Measurements from ENCODE around the gene KCNA3.

KCNA3 gene

GRCh38 chr1:110674337-110675059 is at the start of gene KCNA3:
TSS of gene KCNA3 (minus strand) at chr1:110674940. CDS start at chr1:110674809, 131 bp downstream.
- DNase-seq (ENCODE audit: low spot score) = peak; percentile 73

- DNase-seq (ENCODE audit: low spot score) = no peak
Measured at GRCh38 chr1:110722807-110723206, 48.1 kb upstream of the KCNA3 start.

- no peak for DNase-seq (ENCODE audit: low spot score)
Measured at GRCh38 chr1:110719908-110720307, 45.2 kb upstream of the KCNA3 start.

DNA sequence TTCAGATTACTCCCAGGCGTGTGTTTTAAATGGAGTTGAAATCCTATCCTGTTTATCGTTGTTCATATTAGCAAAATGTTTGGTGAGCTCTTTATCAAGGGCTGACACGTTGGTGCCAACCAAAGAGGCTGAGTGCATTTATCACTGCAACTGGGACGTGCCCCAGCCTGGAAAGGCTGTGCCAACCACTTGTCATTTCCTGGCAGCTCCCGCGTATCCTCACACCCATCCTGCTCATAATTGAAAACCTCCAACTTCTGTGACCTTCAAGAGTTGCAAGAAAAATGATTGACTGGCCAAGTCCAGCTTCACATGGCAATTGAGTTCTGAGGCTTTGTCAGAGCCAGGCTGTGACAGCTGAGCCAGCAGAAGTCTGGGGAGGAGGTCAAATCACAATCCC is 43.7 kb upstream of the KCNA3 start:
- no peak for DNase-seq (ENCODE audit: low spot score)

GRCh38 chr1:110717179-110717578 is 42.4 kb upstream of the KCNA3 start:
- no peak for DNase-seq (ENCODE audit: low spot score)

DNA sequence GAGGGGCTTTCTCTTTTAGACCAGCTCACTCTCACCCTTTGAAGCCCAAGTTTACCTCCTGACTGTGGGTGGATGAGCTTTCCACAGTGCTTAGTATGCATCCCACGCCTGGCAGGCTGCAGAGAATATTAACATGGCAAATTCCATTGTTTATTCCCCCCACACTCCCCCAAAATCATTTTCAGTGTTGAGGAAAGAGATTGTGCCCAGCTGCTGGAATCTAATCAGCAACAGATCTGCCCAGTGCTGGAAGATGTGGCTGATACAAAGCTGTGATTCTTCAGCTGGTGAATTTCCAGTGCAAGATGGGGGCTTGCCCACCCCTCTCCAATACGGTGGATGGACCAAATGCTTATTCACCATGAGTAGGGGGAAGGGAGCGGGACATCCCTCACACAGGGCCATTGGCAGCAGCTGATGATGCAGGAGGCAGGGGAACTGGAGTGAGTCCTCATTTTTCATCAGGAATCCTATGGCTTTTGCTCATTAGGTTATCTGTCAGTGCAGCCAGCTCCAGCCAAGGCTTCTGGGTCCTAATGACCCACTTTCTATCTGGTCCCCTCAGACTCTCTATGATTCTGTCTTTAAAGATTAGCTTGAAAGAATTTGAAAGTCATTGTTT is 39.7 kb upstream of the KCNA3 start:
- no peak for DNase-seq (ENCODE audit: low spot score)

DNA sequence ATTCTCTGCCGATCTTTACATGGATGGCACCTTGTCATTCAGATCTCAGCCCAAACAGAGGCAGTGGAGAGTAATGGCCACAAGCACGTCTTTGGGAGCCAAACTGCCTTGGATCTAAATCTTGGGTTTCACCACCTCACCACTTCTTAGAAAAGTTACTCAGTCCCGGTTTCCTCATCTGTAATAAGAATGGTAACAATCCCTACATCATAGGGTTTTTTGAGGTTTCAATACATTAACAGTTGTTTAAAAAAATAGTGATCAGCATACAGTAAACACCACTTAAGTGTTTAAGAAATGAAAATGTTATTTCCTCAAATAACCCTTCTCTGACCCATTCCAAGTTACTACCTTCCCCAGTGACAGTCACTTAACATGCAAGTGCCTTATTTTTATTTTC is 38.5 kb upstream of the KCNA3 start:
- DNase-seq (ENCODE audit: low spot score) = no peak

- no peak for DNase-seq (ENCODE audit: low spot score)
Measured at GRCh38 chr1:110710314-110710713, 35.6 kb upstream of the KCNA3 start.

- no peak for DNase-seq (ENCODE audit: low spot score)
Measured at GRCh38 chr1:110708974-110709440, 34.3 kb upstream of the KCNA3 start.

GRCh38 chr1:110707232-110707631 is 32.5 kb upstream of the KCNA3 start:
- no peak for DNase-seq (ENCODE audit: low spot score)

- DNase-seq (ENCODE audit: low spot score) = no peak
Measured at GRCh38 chr1:110706621-110707020, 31.9 kb upstream of the KCNA3 start.

DNA sequence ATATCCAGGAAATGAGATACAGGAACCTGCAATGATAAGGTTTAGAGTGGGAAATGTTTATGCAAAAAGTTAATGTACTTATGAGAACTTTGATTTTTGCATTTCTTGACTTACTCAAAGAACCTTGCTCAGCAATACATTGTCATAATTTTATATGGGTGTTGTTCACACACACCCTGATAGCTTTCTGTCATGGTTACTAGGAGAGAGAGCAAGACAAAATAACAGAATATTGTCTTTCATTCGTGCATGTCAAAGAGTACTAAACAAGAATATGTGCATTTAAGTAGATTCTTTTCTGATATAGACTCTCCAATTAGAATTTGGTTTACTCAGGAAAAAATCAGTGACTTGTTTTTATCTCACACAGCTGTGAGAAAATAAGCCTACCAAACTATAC is 27.5 kb upstream of the KCNA3 start:
- no peak for DNase-seq (ENCODE audit: low spot score)

DNA sequence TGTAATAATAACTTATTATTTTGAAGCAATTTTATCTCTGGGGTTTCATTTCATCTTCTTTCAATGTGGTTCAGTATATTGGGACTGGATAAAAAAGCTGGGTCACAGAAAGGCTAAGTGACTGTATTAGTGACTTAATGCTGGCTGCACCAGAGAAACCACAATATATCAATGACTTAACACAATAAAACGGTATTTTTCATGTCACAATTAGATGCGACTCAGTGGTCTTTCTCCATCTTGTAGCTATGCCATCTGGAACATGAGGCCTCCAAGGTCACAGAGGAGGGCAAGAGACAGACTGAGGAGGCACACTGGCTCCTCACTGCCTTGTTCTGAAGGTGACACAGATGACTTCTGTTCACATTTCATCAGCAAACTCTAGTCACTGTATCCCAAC is 26.0 kb upstream of the KCNA3 start:
- DNase-seq (ENCODE audit: low spot score) = no peak

DNA sequence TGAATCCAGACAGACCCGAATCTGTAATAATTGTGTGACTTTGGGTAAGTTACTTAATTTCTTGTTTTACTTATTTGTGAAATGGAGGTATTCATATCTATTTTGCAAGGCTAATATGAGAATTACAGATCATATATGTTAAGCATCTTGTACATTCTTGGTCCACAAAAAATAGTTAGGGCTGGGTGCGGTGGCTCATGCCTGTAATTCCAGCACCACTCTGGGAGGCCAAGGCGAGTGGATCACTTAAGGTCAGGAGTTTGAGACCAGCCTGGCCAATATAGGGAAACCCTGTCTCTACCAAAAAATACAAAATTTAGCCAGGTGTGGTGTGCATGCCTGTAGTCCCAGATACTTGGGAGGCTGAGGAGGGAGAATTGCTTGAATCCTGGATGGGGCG is 22.9 kb upstream of the KCNA3 start:
- DNase-seq (ENCODE audit: low spot score) = no peak

DNA sequence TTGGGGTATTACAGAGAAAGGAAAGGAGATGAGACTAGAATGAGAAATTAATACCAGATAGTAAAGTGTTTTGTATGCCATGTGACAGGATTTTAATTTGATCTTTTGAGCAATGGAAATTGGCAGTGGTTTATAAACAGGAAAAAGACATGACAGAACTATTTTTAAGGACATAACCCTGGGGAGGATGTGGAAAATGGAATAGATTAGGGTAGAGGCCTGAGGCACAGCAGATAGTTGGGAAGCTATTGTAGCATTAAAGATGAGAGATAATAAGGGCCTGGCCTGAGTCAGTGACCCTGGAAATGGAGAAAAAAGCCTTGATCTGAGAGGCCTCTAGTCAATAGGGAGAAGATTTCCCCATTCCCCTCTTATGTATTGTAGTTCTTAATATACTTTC is 22.1 kb upstream of the KCNA3 start:
- no peak for DNase-seq (ENCODE audit: low spot score)

- DNase-seq (ENCODE audit: low spot score) = no peak
Measured at GRCh38 chr1:110690709-110691365, 16.1 kb upstream of the KCNA3 start.

DNA sequence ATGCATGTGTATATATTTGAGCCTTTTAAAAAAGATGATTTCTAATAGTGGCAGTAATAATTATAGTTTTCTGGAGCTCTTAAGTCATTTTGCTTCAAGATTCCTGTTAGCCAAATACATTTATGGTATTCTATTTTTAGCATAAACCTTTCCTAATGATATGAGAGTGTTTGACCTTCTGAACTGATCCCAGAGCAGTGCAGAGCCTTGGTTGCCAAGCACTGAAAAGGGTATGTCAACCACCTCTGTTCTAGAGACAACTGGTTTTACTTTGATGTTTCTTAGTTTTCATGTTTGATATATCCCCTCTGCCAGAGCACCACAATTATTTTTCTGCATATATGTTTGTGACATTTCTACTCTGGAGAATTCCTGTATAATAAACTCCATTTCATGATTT is 15.1 kb upstream of the KCNA3 start:
- DNase-seq (ENCODE audit: low spot score) = no peak

DNA sequence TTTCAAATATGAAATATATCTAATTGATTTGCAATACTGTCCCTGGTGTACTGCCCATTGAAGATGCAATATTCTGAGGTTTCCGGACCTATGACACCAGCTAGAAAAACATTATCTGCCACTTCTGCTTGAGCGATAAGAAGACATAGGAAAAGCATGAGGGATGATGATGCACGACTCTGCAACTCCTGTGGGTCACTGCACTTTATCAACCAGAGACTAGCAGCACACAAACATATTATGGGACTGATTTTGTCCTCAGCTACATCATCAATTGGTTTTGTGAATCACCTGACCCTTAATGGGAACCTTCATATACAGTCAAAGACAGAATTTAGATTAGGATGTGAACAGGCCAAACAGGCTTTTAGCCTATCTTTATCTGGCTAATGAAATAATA is 13.8 kb upstream of the KCNA3 start:
- DNase-seq (ENCODE audit: low spot score) = no peak

GRCh38 chr1:110687250-110687649 is 12.5 kb upstream of the KCNA3 start:
- no peak for DNase-seq (ENCODE audit: low spot score)

GRCh38 chr1:110686188-110686587 is 11.4 kb upstream of the KCNA3 start:
- no peak for DNase-seq (ENCODE audit: low spot score)

- no peak for DNase-seq (ENCODE audit: low spot score)
Measured at GRCh38 chr1:110684491-110684890, 9.8 kb upstream of the KCNA3 start.

- no peak for DNase-seq (ENCODE audit: low spot score)
Measured at GRCh38 chr1:110682898-110683297, 8.2 kb upstream of the KCNA3 start.

DNA sequence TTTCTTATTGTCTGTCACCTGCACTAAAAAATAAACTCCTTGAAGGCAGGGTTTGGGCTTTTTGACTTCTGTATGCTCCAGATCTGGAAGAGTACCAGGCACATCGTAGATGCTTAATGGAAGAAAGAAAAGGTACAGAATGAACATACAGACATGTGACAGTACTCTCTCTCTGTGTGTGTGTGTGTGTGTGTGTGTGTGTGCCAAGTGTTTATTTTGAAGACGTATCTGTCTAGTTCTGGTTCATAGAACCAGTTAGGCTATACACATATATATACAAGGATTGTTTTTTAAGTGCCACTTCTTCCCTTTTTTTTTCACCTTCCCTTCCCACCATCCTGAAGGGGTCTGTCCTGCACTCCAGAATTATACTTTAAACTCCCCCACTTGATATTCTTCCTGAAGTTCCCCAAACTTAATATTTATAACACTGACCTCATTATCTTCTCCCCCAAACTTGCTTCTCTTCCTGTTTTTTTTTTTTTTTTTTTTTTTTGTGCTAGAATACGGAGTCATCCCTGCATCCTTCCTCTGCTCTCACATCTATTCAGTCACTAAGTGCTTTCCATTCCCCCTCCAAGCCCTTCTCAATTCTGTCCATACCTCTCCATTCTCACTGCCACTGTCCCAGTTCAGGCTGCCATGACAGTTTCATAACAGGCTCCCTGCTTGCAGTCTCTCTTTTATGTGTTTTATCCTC is 5.4 kb upstream of the KCNA3 start:
- DNase-seq (ENCODE audit: low spot score) = no peak

Data from ecto neural progenitor cell (in vitro differentiated cells).